Measurements from ENCODE around the gene MXI1.
"Not testable (repeated sequence)": the region's sequence is repeated elsewhere in the genome, so short reads cannot be mapped to it uniquely, and the experiment has no call there.

MXI1 gene

DNA sequence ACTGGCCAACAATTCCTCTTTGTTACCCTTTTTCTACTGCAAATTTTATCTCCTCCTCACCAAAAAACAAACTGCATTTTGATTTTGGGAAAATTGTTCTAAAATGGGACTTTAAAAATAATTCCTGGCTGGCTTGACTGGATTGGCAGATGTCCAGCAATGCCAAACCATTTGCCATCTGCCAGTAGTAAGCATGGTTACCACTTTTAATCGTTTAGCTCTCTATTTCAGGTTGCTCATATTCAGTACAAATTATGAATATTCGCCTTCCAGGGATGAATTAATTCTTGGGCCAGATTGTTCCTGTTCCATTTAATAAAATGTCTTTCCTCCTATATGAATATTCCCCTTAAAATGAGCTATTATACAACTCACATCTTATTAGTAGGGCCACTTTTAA, 61.6 kb downstream of the MXI1 start:
- H3K27ac ChIP-seq, result no peak overlapping the region
- ChIA-PET CTCF (interaction anchor here (0.6 to 1.1 kb wide), 3 partner anchors 8 to 137 kb away, joined by 4 to 5 read pairs (median 4); no protein-coding TSS in a partner anchor), POLR2A (ENCODE audit: low non-redundant PET) (no interaction called here)
- DNase-seq (ENCODE audit: low spot score), result no peak
- TF ChIP-seq, protein P1, sequence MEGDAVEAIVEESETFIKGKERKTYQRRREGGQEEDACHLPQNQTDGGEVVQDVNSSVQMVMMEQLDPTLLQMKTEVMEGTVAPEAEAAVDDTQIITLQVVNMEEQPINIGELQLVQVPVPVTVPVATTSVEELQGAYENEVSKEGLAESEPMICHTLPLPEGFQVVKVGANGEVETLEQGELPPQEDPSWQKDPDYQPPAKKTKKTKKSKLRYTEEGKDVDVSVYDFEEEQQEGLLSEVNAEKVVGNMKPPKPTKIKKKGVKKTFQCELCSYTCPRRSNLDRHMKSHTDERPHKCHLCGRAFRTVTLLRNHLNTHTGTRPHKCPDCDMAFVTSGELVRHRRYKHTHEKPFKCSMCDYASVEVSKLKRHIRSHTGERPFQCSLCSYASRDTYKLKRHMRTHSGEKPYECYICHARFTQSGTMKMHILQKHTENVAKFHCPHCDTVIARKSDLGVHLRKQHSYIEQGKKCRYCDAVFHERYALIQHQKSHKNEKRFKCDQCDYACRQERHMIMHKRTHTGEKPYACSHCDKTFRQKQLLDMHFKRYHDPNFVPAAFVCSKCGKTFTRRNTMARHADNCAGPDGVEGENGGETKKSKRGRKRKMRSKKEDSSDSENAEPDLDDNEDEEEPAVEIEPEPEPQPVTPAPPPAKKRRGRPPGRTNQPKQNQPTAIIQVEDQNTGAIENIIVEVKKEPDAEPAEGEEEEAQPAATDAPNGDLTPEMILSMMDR (conservative IDR thresholded peaks at IDR 0.05; ENCODE audit: low read depth), result no peak

DNA sequence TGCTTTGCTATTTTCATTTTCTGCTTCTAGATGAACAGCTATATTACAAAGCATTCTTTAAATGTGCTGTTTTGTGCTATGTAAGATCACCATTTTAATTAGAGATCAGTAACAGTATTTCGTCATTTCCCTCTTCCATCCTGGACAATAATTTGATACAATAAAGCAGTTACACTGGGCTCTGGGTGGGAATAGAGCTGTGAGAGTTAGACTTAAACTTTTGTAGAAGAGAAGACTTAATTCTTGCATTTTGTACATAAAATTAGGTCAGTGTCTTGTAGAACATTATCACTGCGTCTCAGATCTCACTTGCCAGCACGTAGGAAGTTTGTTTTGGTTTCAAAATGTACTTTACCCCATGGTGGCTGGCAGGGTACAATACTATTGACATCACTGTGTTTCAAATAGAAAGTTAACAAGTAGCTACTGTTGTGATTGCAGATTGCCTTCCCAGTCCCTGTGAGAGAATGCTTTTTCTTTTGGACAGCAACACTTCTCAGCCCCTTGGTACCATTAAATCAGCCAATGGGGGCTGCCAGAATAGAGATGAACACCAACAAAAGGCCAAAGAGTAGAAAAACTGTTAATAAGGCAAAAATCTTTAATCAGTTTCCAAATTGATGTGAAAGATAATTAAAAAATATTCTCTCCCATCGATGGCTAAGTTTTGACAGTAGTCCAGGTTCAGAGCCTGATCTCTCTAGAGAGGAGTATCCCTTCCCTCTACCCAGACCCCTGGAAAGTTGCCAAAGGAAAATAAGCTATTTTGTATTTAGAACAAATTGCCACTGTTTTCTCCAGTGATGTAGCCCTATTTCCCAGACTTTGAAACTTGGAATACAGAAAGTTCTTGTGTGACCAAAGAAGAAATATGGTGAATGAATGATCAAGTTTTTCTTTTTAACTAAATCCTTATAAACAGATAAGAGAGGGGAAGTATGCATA, 62.2 kb downstream of the MXI1 start:
- ChIA-PET CTCF (interaction anchor here (0.5 to 1.1 kb wide), 4 partner anchors 9 to 138 kb away, joined by 3 to 5 read pairs (median 4); no protein-coding TSS in a partner anchor), POLR2A (ENCODE audit: low non-redundant PET) (no interaction called here)
- TF ChIP-seq, protein P1 (conservative IDR thresholded peaks at IDR 0.05; ENCODE audit: low read depth), result no peak
- no peak overlapping the region for H3K27ac ChIP-seq
- no peak for DNase-seq (ENCODE audit: low spot score)

DNA sequence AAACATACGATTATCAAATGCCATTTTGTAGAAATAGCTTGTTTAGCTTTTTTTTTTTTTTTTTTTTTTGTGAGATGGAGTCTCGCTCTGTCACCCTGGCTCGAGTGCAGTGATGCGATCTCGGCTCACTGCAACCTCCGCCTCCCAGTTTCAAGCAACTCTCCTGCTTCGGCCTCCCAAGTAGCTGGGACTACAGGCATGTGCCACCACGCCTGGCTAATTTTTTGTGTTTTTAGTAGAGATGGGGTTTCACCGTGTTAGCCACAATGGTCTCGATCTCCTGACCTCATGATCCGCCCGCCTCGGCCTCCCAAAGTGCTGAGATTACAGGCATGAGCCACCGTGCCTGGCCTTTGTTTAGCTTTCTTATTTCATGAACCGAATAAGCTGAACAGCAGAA, 65.6 kb downstream of the MXI1 start:
- peak overlapping the region; percentile 39; the same call in 1 of the 2 replicates for H3K27ac ChIP-seq
- CTCF ChIA-PET, result interaction anchor here (0.7 to 1.1 kb wide), 3 partner anchors 58 to 389 kb away, joined by 3 to 4 read pairs (median 3); no protein-coding TSS in a partner anchor
- DNase-seq (ENCODE audit: low spot score); POLR2A ChIA-PET (ENCODE audit: low non-redundant PET): not testable (repeated sequence)

DNA sequence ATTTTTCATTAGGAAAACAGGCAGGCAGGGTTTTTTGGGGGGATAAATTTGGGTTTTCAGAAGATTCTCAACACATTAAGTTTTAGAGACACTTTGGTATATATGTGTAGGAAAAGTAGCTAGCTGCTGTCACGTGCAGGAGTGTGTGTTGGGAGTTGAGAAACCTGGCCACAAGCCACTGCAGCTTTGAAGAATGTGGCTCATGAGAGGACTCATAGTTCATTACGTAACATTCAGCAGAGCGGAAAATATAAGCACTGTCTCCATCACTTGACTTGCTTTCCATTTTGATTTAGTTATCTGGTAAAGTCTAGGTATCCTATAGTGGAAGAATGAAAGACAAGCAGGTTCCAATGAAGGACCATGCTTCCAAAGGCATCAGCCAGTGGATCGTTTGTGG, 66.1 kb downstream of the MXI1 start:
- peak overlapping the region; percentile 39; the same call in 1 of the 2 replicates for H3K27ac ChIP-seq
- TF ChIP-seq, protein P1 (conservative IDR thresholded peaks at IDR 0.05; ENCODE audit: low read depth), result no peak
- ChIA-PET POLR2A (ENCODE audit: low non-redundant PET) (no interaction called here), CTCF (interaction anchor here (0.7 to 1.1 kb wide), 2 partner anchors 58 to 389 kb away, joined by 3 to 4 read pairs; no protein-coding TSS in a partner anchor)
- peak; percentile 55 for DNase-seq (ENCODE audit: low spot score)

DNA sequence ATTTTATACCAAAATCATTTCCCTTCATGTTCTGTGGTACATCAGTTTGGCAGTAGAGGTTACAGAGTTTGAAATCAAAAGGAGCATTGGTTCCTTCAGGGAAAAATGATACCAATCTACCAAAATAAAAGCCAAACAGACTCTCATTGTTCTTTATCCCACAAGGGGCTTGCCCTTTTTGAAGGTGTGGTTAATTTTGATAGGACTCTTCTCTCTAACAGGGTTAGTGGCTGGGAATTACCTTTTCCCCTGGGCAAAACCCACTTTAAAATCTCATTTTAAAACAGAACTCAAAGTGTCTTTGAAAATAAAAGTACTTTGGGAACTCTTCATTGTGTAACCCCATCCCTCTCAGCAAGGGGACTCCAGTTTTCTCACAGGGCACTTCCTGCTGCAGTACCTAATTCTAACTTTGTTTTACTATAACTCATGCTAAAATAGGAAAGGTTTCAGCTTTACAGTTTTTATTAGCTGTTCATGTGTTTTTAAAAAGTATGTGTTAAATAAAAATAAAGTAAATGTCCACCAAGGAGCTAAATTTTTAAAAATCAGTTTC, 66.7 kb downstream of the MXI1 start:
- no peak overlapping the region for H3K27ac ChIP-seq
- POLR2A ChIA-PET (ENCODE audit: low non-redundant PET), result no interaction called here
- no peak for DNase-seq (ENCODE audit: low spot score)
- TF ChIP-seq, protein P1 (conservative IDR thresholded peaks at IDR 0.05; ENCODE audit: low read depth), result no peak
- CTCF ChIA-PET, result interaction anchor here (0.9 kb wide), 1 partner anchor 390 kb away, joined by 4 read pairs; no protein-coding TSS in a partner anchor

DNA sequence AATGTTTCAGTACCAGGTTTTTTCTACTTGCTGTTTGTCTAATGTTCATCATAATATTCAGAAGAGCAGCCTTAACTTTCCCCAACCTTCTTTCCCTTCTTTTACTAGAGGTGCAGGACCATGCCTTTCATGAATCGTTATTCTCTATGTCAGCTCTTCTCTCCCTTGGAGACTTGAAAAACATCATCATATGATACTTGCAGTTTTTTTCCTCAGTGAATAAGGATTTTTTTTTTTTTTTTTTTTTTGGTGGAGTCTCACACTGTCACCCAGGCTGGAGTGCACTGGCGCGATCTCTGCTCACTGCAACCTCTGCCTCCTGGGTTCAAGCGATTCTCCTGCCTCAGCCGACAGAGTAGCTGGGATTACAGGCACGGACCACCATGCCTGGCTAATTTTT, 67.2 kb downstream of the MXI1 start:
- ChIA-PET POLR2A (ENCODE audit: low non-redundant PET) (no interaction called here), CTCF (interaction anchor here (0.9 to 1.3 kb wide), 2 partner anchors 137 to 390 kb away, joined by 4 to 7 read pairs; no protein-coding TSS in a partner anchor)
- no peak overlapping the region for H3K27ac ChIP-seq
- TF ChIP-seq, protein P1 (conservative IDR thresholded peaks at IDR 0.05; ENCODE audit: low read depth), result no peak
- no peak for DNase-seq (ENCODE audit: low spot score)

Data from RWPE1 (cell line).